IMR-90 (cell line): Measurements from ENCODE around the gene SEC22A. TPM values are rescaled to one million over a fixed set of nuclear protein-coding genes. Genes with fewer than 3 reads are reported as not detected.

Experiments
- ATAC-seq: fragments of 200-7000 bp; cut with Tn5 transposase; 2 replicates; pipeline ENCODE4 v1.9.1; 2020; ENCODE audit warnings: low read depth, mild to moderate bottlenecking, moderate library complexity
- BruUV-seq: library from RNA; stranded (reverse); fragments of 400-500 nt; replicated peaks from 2 replicates; lab custom pipeline; 2021; lab: Mats Ljungman, UMichigan
- CTCF ChIA-PET: fragments of 300-600 bp; formaldehyde crosslinking; extraction: SDS; loops from one replicate; lab custom pipeline; 2021; ENCODE audit warnings: antibody characterized with exemption; lab: Yijun Ruan, JAX
- POLR2A ChIA-PET: fragments of 300-600 bp; sonication (Branson Sonifier 250); formaldehyde crosslinking; loops from one replicate; lab custom pipeline; 2022; ENCODE audit warnings: antibody characterized with exemption; ENCODE audit not compliant: unreplicated experiment; lab: Charles Lee
- DNase-seq: peaks from one replicate; pipeline ENCODE4 v3.0.0; 2013
- H2AFZ ChIP-seq: replicated peaks from 2 replicates; pipeline ENCODE3; 2013; ENCODE audit warnings: low read length, mild to moderate bottlenecking; ENCODE audit not compliant: poor library complexity
- H2AK5ac ChIP-seq: 2 replicates; pipeline ENCODE4 v1.6.1; 2013; ENCODE audit warnings: low read depth, low read length, inconsistent platforms
- H2AK9ac ChIP-seq: replicated peaks from 2 replicates; pipeline ENCODE3; 2013; ENCODE audit warnings: mild to moderate bottlenecking, low read depth, low read length, moderate library complexity; ENCODE audit not compliant: poor library complexity
- H2BK120ac ChIP-seq: 2 replicates; pipeline ENCODE4 v1.6.1; 2013; ENCODE audit warnings: low read depth, low read length, inconsistent platforms
- H2BK15ac ChIP-seq: 3 replicates; pipeline ENCODE4 v1.6.1; 2013; ENCODE audit warnings: low read depth, low read length, inconsistent platforms
- H2BK20ac ChIP-seq: 2 replicates; pipeline ENCODE4 v1.6.1; 2013; ENCODE audit warnings: low read depth, mild to moderate bottlenecking, inconsistent platforms, low read length, moderate library complexity
- H2BK5ac ChIP-seq: 2 replicates; pipeline ENCODE4 v1.6.1; 2013; ENCODE audit warnings: mild to moderate bottlenecking, low read depth, low read length, inconsistent platforms; ENCODE audit not compliant: poor library complexity, severe bottlenecking
- H3K14ac ChIP-seq: replicated peaks from 2 replicates; pipeline ENCODE4 v1.6.1; 2013; ENCODE audit warnings: low read depth, low read length, inconsistent platforms
- H3K18ac ChIP-seq: 2 replicates; pipeline ENCODE4 v1.6.1; 2013; ENCODE audit warnings: low read depth, low read length, control low read depth
- H3K23ac ChIP-seq: 2 replicates; pipeline ENCODE4 v1.6.1; 2013; ENCODE audit warnings: low read depth, low read length, inconsistent platforms
- H3K27ac ChIP-seq: 2 replicates; pipeline ENCODE4 v1.5.1; 2013; ENCODE audit warnings: mild to moderate bottlenecking, control low read depth, low read length; ENCODE audit not compliant: insufficient read depth
- H3K27me3 ChIP-seq: 2 replicates; pipeline ENCODE4 v1.6.1; 2013; ENCODE audit warnings: low read length; ENCODE audit not compliant: control insufficient read depth, insufficient read depth
- H3K36me3 ChIP-seq: 2 replicates; pipeline ENCODE4 v1.6.1; 2013; ENCODE audit warnings: low read length, mixed read lengths; ENCODE audit not compliant: control insufficient read depth, insufficient read depth
- H3K4ac ChIP-seq: 2 replicates; pipeline ENCODE4 v1.6.1; 2013; ENCODE audit warnings: low read depth, low read length, inconsistent platforms
- H3K4me1 ChIP-seq: 2 replicates; pipeline ENCODE4 v1.6.1; 2013; ENCODE audit warnings: low read length, mixed read lengths; ENCODE audit not compliant: control insufficient read depth, insufficient read depth
- H3K4me2 ChIP-seq: 2 replicates; pipeline ENCODE4 v1.6.1; 2013; ENCODE audit warnings: low read depth, mild to moderate bottlenecking, control low read depth, low read length, moderate library complexity
- H3K4me3 ChIP-seq: 2 replicates; pipeline ENCODE4 v1.5.1; 2013; ENCODE audit warnings: low read depth, mild to moderate bottlenecking, control low read depth, low read length, moderate library complexity; ENCODE audit not compliant: insufficient read depth
- H3K56ac ChIP-seq: 2 replicates; pipeline ENCODE4 v1.6.1; 2013; ENCODE audit warnings: low read length, inconsistent platforms; ENCODE audit not compliant: insufficient read depth; ENCODE audit errors: extremely low read depth
- H3K79me1 ChIP-seq, 2 experiments: 2 replicates each; pipeline ENCODE4 v1.6.1; 2013; ENCODE audit warnings: low read length in 2 of 2, inconsistent platforms in 1 of 2, low read depth in 1 of 2
- H3K9ac ChIP-seq: 2 replicates; pipeline ENCODE4 v1.6.1; 2013; ENCODE audit warnings: low read depth, low read length, control low read depth
- H3K9me1 ChIP-seq: 2 replicates; pipeline ENCODE4 v1.6.1; 2013; ENCODE audit warnings: low read length, inconsistent platforms; ENCODE audit not compliant: insufficient read depth
- H3K9me3 ChIP-seq: 2 replicates; pipeline ENCODE4 v1.6.1; 2013; ENCODE audit warnings: low read length; ENCODE audit not compliant: control insufficient read depth, insufficient read depth
- H4K20me1 ChIP-seq: 2 replicates; pipeline ENCODE4 v1.6.1; 2013; ENCODE audit warnings: low read length, inconsistent platforms; ENCODE audit not compliant: insufficient read depth
- H4K5ac ChIP-seq: 2 replicates; pipeline ENCODE4 v1.6.1; 2013; ENCODE audit warnings: mild to moderate bottlenecking, low read depth, low read length, control low read depth
- H4K8ac ChIP-seq, 2 experiments: 2 replicates each; pipeline ENCODE4 v1.6.1; 2013; ENCODE audit warnings: low read depth in 2 of 2, low read length in 2 of 2, control low read depth in 1 of 2, inconsistent platforms in 1 of 2
- H4K91ac ChIP-seq: 2 replicates; pipeline ENCODE4 v1.6.1; 2013; ENCODE audit warnings: low read depth, low read length, inconsistent platforms; ENCODE audit not compliant: insufficient read depth
- BHLHE40 ChIP-seq: fragments of 150-350 bp; IDR thresholded peaks from 2 replicates; pipeline ENCODE4 v1.6.1; 2016; ENCODE audit warnings: mild to moderate bottlenecking, low read depth, low read length
- CEBPB ChIP-seq: IDR thresholded peaks from 2 replicates; pipeline ENCODE4 v1.6.1; 2012; ENCODE audit warnings: low read depth, low read length, improper control_type of control experiment
- CHD1 ChIP-seq: IDR thresholded peaks from 2 replicates; pipeline ENCODE4 v1.6.1; 2012; ENCODE audit warnings: low read depth, low read length, improper control_type of control experiment
- CTCF ChIP-seq: conservative IDR thresholded peaks from 2 replicates; pipeline ENCODE4 v1.5.1; 2012; ENCODE audit warnings: mild to moderate bottlenecking, low read depth, low read length, improper control_type of control experiment
- FOS ChIP-seq: fragments of 150-350 bp; IDR thresholded peaks from 2 replicates; pipeline ENCODE4 v1.6.1; 2016; ENCODE audit warnings: low read depth, low read length
- MAFK ChIP-seq: IDR thresholded peaks from 2 replicates; pipeline ENCODE4 v1.6.1; 2012; ENCODE audit warnings: low read depth, low read length, improper control_type of control experiment
- MAZ ChIP-seq: IDR thresholded peaks from 2 replicates; pipeline ENCODE4 v1.6.1; 2012; ENCODE audit warnings: low read depth, mild to moderate bottlenecking, low read length, improper control_type of control experiment, moderate library complexity, borderline replicate concordance
- MXI1 ChIP-seq: IDR thresholded peaks from 2 replicates; pipeline ENCODE4 v1.6.1; 2012; ENCODE audit warnings: low read depth, mild to moderate bottlenecking, low read length, moderate library complexity, borderline replicate concordance
- NFE2L2 ChIP-seq: fragments of 150-350 bp; IDR thresholded peaks from 2 replicates; pipeline ENCODE4 v1.6.1; 2016; ENCODE audit warnings: low read depth, mild to moderate bottlenecking, low read length
- POLR2A ChIP-seq: IDR thresholded peaks from 2 replicates; pipeline ENCODE4 v1.6.1; 2012; ENCODE audit warnings: mild to moderate bottlenecking, low read depth, low read length
- RAD21 ChIP-seq: IDR thresholded peaks from 2 replicates; pipeline ENCODE4 v1.6.1; 2012; ENCODE audit warnings: low read length, improper control_type of control experiment
- RCOR1 ChIP-seq: IDR thresholded peaks from 2 replicates; pipeline ENCODE4 v1.6.1; 2012; ENCODE audit warnings: mild to moderate bottlenecking, low read length, improper control_type of control experiment; ENCODE audit not compliant: insufficient replicate concordance
- RFX5 ChIP-seq: IDR thresholded peaks from 2 replicates; pipeline ENCODE4 v1.8.0; 2012; ENCODE audit warnings: low read depth, mild to moderate bottlenecking, low read length, moderate library complexity
- SMC3 ChIP-seq: fragments of 150-350 bp; IDR thresholded peaks from 2 replicates; pipeline ENCODE4 v1.6.1; 2016; ENCODE audit warnings: low read depth, mild to moderate bottlenecking, antibody characterized with exemption, low read length, moderate library complexity
- USF2 ChIP-seq: fragments of 150-350 bp; IDR thresholded peaks from 2 replicates; pipeline ENCODE4 v1.6.1; 2017; ENCODE audit warnings: mild to moderate bottlenecking, antibody characterized with exemption, low read length, low read depth
- WGBS, 2 experiments: methylation state at CpG; one replicate each; pipeline versions ENCODE4 v1.1.5 to v1.1.7; 2013; ENCODE audit warnings: missing lambda C conversion rate in 2 of 2; ENCODE audit not compliant: insufficient read length in 1 of 2; ENCODE audit errors: extremely low coverage in 2 of 2; 5-methylcytosine and 5-hydroxymethylcytosine counted together
- dilution Hi-C: fragments of 300-500 bp; cut with HindIII; formaldehyde crosslinking; loops from one replicate; pipeline ENCODE4 v1.14.3; 2018; ENCODE audit warnings: low sequenced_read_pairs; ENCODE audit not compliant: unreplicated experiment
- in situ Hi-C: fragments of 300-500 bp; cut with MboI; formaldehyde crosslinking; loops from 3 replicates; pipeline ENCODE4 v1.14.3; 2019; ENCODE audit warnings: low sequenced_read_pairs, inconsistent platforms, mixed read lengths
- intact Hi-C: fragments of 100-400 bp; cut with micrococcal nuclease; formaldehyde crosslinking; loops from 2 replicates; pipeline ENCODE4 v1.10.0; 2022
- polyA plus RNA-seq, 3 experiments: library from polyadenylated mRNA; depleted of rRNA; stranded (reverse); fragments of >200 nt; gene quantifications; 2 replicates each; pipeline ENCODE4 v1.2.3, GENCODE V29; 2012; ENCODE audit warnings: low replicate concordance in 1 of 3
- total RNA-seq: library from RNA; depleted of rRNA; stranded (reverse); fragments of >200 nt; gene quantifications from 2 replicates; pipeline ENCODE4 v1.2.3, GENCODE V29; 2012
- TF ChIP-seq, protein P1 (sequence below): fragments of 150-350 bp; IDR thresholded peaks from 2 replicates; pipeline ENCODE4 v1.6.1; 2016; ENCODE audit warnings: low read depth, mild to moderate bottlenecking, low read length, moderate library complexity, borderline replicate concordance

Gene SEC22A
- total and polyA plus RNA-seq, 2 of the 4 experiments (the other 2 are of a cell fraction): 17.5 to 36.0 TPM

GRCh38 chr3:123296261-123296660, 94.5 kb downstream of the SEC22A start:
- H3K4me1 ChIP-seq: no peaks in the 10 kb centered on the region
- DNase-seq (no peak), ATAC-seq (no peak)
- H2AFZ ChIP-seq: no peak overlapping the region
- no peaks in the 10 kb centered on the region for H3K9me1 ChIP-seq
- H4K20me1 ChIP-seq: no peaks in the 10 kb centered on the region
- no TSS peak for BruUV-seq
- H3K9me3 ChIP-seq: no peaks in the 10 kb centered on the region
- H4K91ac ChIP-seq: no peak overlapping the region
- H3K23ac ChIP-seq: no peak overlapping the region
- TF ChIP-seq SMC3: no peak
- no peak for TF ChIP-seq MAFK
- TF ChIP-seq CTCF: no peak
- no peak for TF ChIP-seq USF2
- no peak for TF ChIP-seq MAZ
- TF ChIP-seq RCOR1: no peak
- no peak for TF ChIP-seq CHD1
- TF ChIP-seq POLR2A: no peak
- TF ChIP-seq RFX5: no peak
- no peak for TF ChIP-seq RAD21
- no peak for TF ChIP-seq BHLHE40
- TF ChIP-seq, protein P1, sequence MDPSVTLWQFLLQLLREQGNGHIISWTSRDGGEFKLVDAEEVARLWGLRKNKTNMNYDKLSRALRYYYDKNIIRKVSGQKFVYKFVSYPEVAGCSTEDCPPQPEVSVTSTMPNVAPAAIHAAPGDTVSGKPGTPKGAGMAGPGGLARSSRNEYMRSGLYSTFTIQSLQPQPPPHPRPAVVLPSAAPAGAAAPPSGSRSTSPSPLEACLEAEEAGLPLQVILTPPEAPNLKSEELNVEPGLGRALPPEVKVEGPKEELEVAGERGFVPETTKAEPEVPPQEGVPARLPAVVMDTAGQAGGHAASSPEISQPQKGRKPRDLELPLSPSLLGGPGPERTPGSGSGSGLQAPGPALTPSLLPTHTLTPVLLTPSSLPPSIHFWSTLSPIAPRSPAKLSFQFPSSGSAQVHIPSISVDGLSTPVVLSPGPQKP: no peak
- no peak for TF ChIP-seq CEBPB
- TF ChIP-seq FOS: no peak
- TF ChIP-seq NFE2L2: no peak
- TF ChIP-seq MXI1: no peak
- H3K4ac ChIP-seq: no peak overlapping the region
- no peak overlapping the region for H3K56ac ChIP-seq
- H2BK20ac ChIP-seq: no peak overlapping the region
- no peak overlapping the region for H3K4me2 ChIP-seq
- WGBS, 2 experiments: 0% methylated on average over 2 of the region's 7 CpGs; no CpG with 5 or more reads in 1 of the 2 experiments
- CTCF ChIA-PET: interaction anchor here (1.5 kb wide), 1 partner anchor 10 kb away, joined by 3 read pairs; no protein-coding TSS in a partner anchor
- H3K9ac ChIP-seq: no peak overlapping the region
- H3K27me3 ChIP-seq: peaks cover 56% of the 10 kb centered on the region
- H3K4me3 ChIP-seq: no peak overlapping the region
- no peak overlapping the region for H3K27ac ChIP-seq
- no peak overlapping the region for H2BK5ac ChIP-seq
- no peak overlapping the region for H2BK15ac ChIP-seq
- no peak overlapping the region for H3K14ac ChIP-seq
- no peak overlapping the region for H2AK5ac ChIP-seq
- no peak overlapping the region for H3K18ac ChIP-seq
- no peaks in the 10 kb centered on the region for H3K36me3 ChIP-seq
- dilution Hi-C loops (no loop called here), intact Hi-C loops (no loop called here), in situ Hi-C loops (no loop called here)
- POLR2A ChIA-PET: no interaction called here
- H3K79me1 ChIP-seq: no peaks in the 10 kb centered on the region
- no peak overlapping the region for H4K8ac ChIP-seq
- no peak overlapping the region for H2AK9ac ChIP-seq
- no peak overlapping the region for H4K5ac ChIP-seq
- no peak overlapping the region for H2BK120ac ChIP-seq
